HepG2 (cell line): ENCODE results near the gene ZFR. TPM values are rescaled to one million over a fixed set of nuclear protein-coding genes. Genes with fewer than 3 reads are reported as not detected.

Source experiments
- ATAC-seq: fragments of 200-7000 bp; cut with Tn5 transposase; 3 replicates; pipeline ENCODE4 v1.9.1; 2020; ENCODE audit warnings: mild to moderate bottlenecking, moderate library complexity
- BruUV-seq: library from RNA; stranded (reverse); fragments of 400-500 nt; replicated peaks from 2 replicates; lab custom pipeline; 2021; lab: Mats Ljungman, UMichigan
- CTCF ChIA-PET: fragments of 300-600 bp; formaldehyde crosslinking; extraction: SDS; loops from one replicate; lab custom pipeline; 2021; ENCODE audit warnings: low total read pairs, inconsistent platforms, low intra/inter-chr PET ratio; lab: Yijun Ruan, JAX
- POLR2A ChIA-PET: fragments of 350-600 bp; sonication (Branson Sonifier 250); formaldehyde crosslinking; loops from one replicate; lab custom pipeline; 2020; ENCODE audit warnings: antibody characterized with exemption, inconsistent platforms; lab: Yijun Ruan, JAX
- DNase-seq: peaks from one replicate; pipeline ENCODE4 v3.0.0-alpha.2; 2015; ENCODE audit warnings: low spot score
- FAIRE-seq: peaks from 3 replicates; lab custom pipeline; 2011; peaks lifted over from hg19 to GRCh38; lab: Jason Lieb, UNC
- H2AFZ ChIP-seq: one replicate; pipeline ENCODE4 v1.6.1; 2011; ENCODE audit warnings: low read length, inconsistent platforms
- H3K27ac ChIP-seq: fragments of 300-600 bp; 3 replicates; pipeline ENCODE4 v1.8.0; 2011; ENCODE audit warnings: mixed run types, mild to moderate bottlenecking, mixed read lengths, low read length, inconsistent platforms; ENCODE audit not compliant: insufficient read depth; ENCODE audit errors: extremely low read length
- H3K27me3 ChIP-seq, 2 experiments: fragments of 200-600 bp in 1 of 2; 2 replicates in 1 of 2; 3 replicates in 1 of 2; pipeline versions ENCODE4 v1.6.0 to v1.8.0; 2011; ENCODE audit warnings: low read length in 2 of 2, mild to moderate bottlenecking in 2 of 2, moderate library complexity in 2 of 2, inconsistent platforms in 1 of 2; ENCODE audit not compliant: insufficient read depth in 2 of 2, control insufficient read depth in 1 of 2
- H3K36me3 ChIP-seq, 2 experiments: fragments of 200-600 bp in 1 of 2; replicated peaks in 1 of 2; 2 replicates in 1 of 2; 3 replicates in 1 of 2; pipeline versions ENCODE4 v1.5.1 to v1.8.0; 2011; ENCODE audit warnings: low read length in 2 of 2, inconsistent platforms in 1 of 2; ENCODE audit not compliant: insufficient read depth in 2 of 2, control insufficient read depth in 1 of 2
- H3K4me1 ChIP-seq: 2 replicates; pipeline ENCODE4 v1.5.1; 2012; ENCODE audit warnings: low read length, inconsistent platforms; ENCODE audit not compliant: insufficient read depth
- H3K4me2 ChIP-seq: 2 replicates; pipeline ENCODE4 v1.6.0; 2011; ENCODE audit warnings: low read depth, low read length, inconsistent platforms
- H3K4me3 ChIP-seq, 3 experiments: fragments of 200-600 bp in 1 of 3; sonication (generic), shearing (Covaris generic) in 1 of 3; replicated peaks in 1 of 3; 2 replicates each; pipeline ENCODE4 v1.5.1; 2011 to 2016; ENCODE audit warnings: low read length in 3 of 3, inconsistent platforms in 2 of 3, low read depth in 2 of 3, mild to moderate bottlenecking in 2 of 3, control low read depth in 1 of 3, mixed read lengths in 1 of 3; ENCODE audit not compliant: insufficient read depth in 1 of 3
- H3K79me2 ChIP-seq: one replicate; pipeline ENCODE4 v1.6.1; 2011; ENCODE audit warnings: low read length, inconsistent platforms; ENCODE audit not compliant: insufficient read depth
- H3K9ac ChIP-seq: 2 replicates; pipeline ENCODE4 v1.6.0; 2011; ENCODE audit warnings: mild to moderate bottlenecking, low read depth, low read length, inconsistent platforms; ENCODE audit not compliant: insufficient read depth
- H3K9me3 ChIP-seq: 2 replicates; pipeline ENCODE4 v1.5.1; 2012; ENCODE audit warnings: mild to moderate bottlenecking, low read length
- H4K20me1 ChIP-seq: 2 replicates; pipeline ENCODE4 v1.6.0; 2011; ENCODE audit warnings: inconsistent platforms, mild to moderate bottlenecking, low read length, moderate library complexity; ENCODE audit not compliant: insufficient read depth
- GATAD2A ChIP-seq: IDR thresholded peaks from 2 replicates; pipeline ENCODE4 v1.6.1; 2016
- GTF3A ChIP-seq: sonication (generic); formaldehyde crosslinking; conservative IDR thresholded peaks from 2 replicates; pipeline ENCODE4 v1.4.0; 2020; ENCODE audit warnings: mild to moderate bottlenecking, missing genetic modification reagents
- RAD51 ChIP-seq: fragments of 450-650 bp; IDR thresholded peaks from 2 replicates; pipeline ENCODE4 v1.6.1; 2016; ENCODE audit warnings: borderline replicate concordance
- SIX4 ChIP-seq: sonication (generic); formaldehyde crosslinking; IDR thresholded peaks from 2 replicates; pipeline ENCODE4 v1.4.0; 2020; ENCODE audit warnings: missing genetic modification reagents
- SRY ChIP-seq: sonication (generic); formaldehyde crosslinking; IDR thresholded peaks from 2 replicates; pipeline ENCODE4 v1.8.0; 2022; ENCODE audit warnings: mild to moderate bottlenecking, missing genetic modification reagents
- SUZ12 ChIP-seq: fragments of 150-350 bp; IDR thresholded peaks from 2 replicates; pipeline ENCODE4 v1.6.1; 2014; ENCODE audit warnings: low read depth, low read length
- ZNF34 ChIP-seq: sonication (generic); formaldehyde crosslinking; IDR thresholded peaks from 2 replicates; pipeline ENCODE4 v1.4.0; 2020; ENCODE audit warnings: mild to moderate bottlenecking, missing genetic modification reagents, borderline replicate concordance
- ZNF496 ChIP-seq: sonication (generic); formaldehyde crosslinking; IDR thresholded peaks from 2 replicates; pipeline ENCODE4 v1.8.1; 2023; ENCODE audit warnings: mild to moderate bottlenecking, moderate library complexity, missing genetic modification reagents; ENCODE audit not compliant: insufficient replicate concordance
- ZNF768 ChIP-seq: sonication (generic); formaldehyde crosslinking; IDR thresholded peaks from 2 replicates; pipeline ENCODE4 v1.4.0; 2020; ENCODE audit warnings: missing genetic modification reagents
- WGBS: methylation state at CpG from one replicate; pipeline ENCODE4 v1.1.6; 2017; ENCODE audit warnings: low lambda C conversion rate; 5-methylcytosine and 5-hydroxymethylcytosine counted together
- in situ Hi-C: cut with HindIII; loops from 2 replicates; pipeline ENCODE4 v1.10.0; 2017; ENCODE audit warnings: low pct_unique_long_range_greater_than_20kb; ENCODE audit not compliant: extremely low pct_ligation_motif_present
- intact Hi-C: fragments of 100-400 bp; cut with micrococcal nuclease; formaldehyde crosslinking; loops from one replicate; pipeline ENCODE4 v1.10.0; 2022; ENCODE audit not compliant: unreplicated experiment
- polyA plus RNA-seq, 8 experiments: library from polyadenylated mRNA; depleted of rRNA in 3 of 8; stranded (reverse) in 7 of 8; unstranded in 1 of 8; fragments of >200 nt; fragmentation: Illumina TruSeq in 4 of 8; extraction: Trizol in 4 of 8; gene quantifications; 2 replicates each; pipeline versions ENCODE4 v1.2.1 to v1.2.3, GENCODE V29; 2011 to 2016; ENCODE audit warnings: low read depth in 4 of 8, missing spikeins in 1 of 8, mixed read lengths in 1 of 8; ENCODE audit not compliant: insufficient read depth in 1 of 8
- total RNA-seq, 5 experiments: library from RNA; depleted of rRNA; stranded (reverse); fragments of >200 nt; fragmentation: Illumina TruSeq; extraction: Trizol; gene quantifications; 2 replicates each; pipeline ENCODE4 v1.2.3, GENCODE V29; 2016; ENCODE audit warnings: low read depth in 1 of 5
- TF ChIP-seq, protein P1 (sequence below): sonication (generic); formaldehyde crosslinking; IDR thresholded peaks from 2 replicates; pipeline ENCODE4 v1.5.0; 2020; ENCODE audit warnings: missing genetic modification reagents
- TF ChIP-seq, protein P2 (sequence below): sonication (generic); formaldehyde crosslinking; IDR thresholded peaks from 2 replicates; pipeline ENCODE4 v1.4.0; 2020; ENCODE audit warnings: mild to moderate bottlenecking, low read depth, missing genetic modification reagents
- TF ChIP-seq, protein P3 (sequence below): sonication (generic); formaldehyde crosslinking; IDR thresholded peaks from 2 replicates; pipeline ENCODE4 v1.8.1; 2022; ENCODE audit warnings: low read depth, mild to moderate bottlenecking, missing genetic modification reagents
- TF ChIP-seq, protein P4 (sequence below): IDR thresholded peaks from 2 replicates; pipeline ENCODE4 v1.4.0; 2020; ENCODE audit warnings: mild to moderate bottlenecking, missing genetic modification reagents

Gene ZFR
- total and polyA plus RNA-seq, 2 of the 13 experiments (the other 11 are each of a cell fraction or from before 2014, with no cell fraction given) = 89.0 to 92.8 TPM

DNA sequence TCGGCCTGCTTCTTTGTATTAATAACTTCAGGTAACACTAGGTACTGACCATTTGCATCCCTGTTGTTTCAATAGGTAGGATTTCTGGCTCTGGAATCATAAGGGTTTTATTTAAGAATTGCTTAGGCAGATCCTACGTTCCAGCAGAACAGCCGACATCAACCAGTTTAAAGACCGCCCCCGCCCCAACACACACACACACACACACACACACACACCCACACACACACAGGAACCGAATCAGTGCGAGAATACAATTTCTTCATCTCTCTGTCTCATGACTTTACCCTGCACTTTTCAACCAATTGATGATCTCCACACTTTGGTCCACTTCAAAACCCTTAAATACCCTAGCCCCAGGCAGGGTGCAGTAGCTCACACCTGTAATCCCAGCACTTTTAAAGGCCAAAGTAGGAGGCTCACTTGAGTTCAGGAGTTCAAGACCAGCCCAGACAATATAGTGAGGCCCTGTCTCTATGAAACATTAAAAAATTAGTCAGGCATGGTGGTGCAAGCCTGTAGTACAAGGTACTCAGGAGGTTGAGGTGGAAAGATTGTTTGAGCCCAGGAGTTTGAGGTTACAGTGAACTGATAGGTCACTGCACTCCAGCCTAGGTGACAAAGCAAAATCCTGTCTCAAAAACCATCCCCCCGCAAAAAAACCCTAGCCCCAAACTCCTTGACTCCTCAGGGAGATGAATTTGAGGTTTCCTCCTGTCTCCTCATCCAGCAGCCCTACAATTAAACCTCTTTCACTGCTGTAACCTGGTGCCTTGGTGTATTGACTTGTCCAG is 129.1 kb downstream of the ZFR start (continued):
- TF ChIP-seq ZNF768 (CRISPR knock-in tag) (no peak), ZNF34 (CRISPR knock-in tag) (no peak), GATAD2A (CRISPR knock-in tag) (no peak), RAD51 (no peak)
- TF ChIP-seq, protein P1, sequence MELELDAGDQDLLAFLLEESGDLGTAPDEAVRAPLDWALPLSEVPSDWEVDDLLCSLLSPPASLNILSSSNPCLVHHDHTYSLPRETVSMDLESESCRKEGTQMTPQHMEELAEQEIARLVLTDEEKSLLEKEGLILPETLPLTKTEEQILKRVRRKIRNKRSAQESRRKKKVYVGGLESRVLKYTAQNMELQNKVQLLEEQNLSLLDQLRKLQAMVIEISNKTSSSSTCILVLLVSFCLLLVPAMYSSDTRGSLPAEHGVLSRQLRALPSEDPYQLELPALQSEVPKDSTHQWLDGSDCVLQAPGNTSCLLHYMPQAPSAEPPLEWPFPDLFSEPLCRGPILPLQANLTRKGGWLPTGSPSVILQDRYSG (CRISPR knock-in tag) = no peak
- TF ChIP-seq, all 625 proteins: peak for 5

DNA sequence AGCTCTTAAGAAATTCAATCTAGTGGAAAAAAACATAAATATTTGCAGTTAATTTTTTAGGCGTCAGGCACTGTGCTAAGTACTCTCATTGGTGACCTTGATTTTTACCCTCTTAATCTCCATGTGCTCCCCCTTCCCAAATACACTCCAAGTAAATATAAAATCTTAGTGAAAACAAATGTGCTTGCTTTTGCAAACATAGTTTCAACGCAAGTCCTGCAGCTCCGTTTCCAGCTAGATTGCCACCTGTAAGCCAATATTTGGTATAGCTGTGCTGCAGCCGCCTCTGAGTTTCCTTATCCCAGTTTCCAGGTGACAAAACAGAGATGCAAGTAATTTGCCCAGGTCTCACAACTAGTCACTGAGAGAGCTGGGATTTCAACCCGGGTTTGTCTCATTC is 129.9 kb downstream of the ZFR start:
- Histone ChIP-seq H3K4me3 (peak overlapping the region; percentile 3 to 74 (median 36); a peak in 4 of 6 replicates), H3K9ac (peak overlapping the region; percentile 30; the same call in 1 of the 2 replicates), H3K36me3 (no peaks in the 10 kb centered on the region), H3K79me2 (peaks cover 30% of the 10 kb centered on the region), H4K20me1 (0 out of 2 replicates have a peak, but pooled peaks cover 12% of the 10 kb centered on the region), H3K27me3 (no peaks in the 10 kb centered on the region), H3K4me1 (peaks cover 66% of the 10 kb centered on the region), H2AFZ (no peak overlapping the region), H3K27ac (peak overlapping the region; percentile 95), H3K4me2 (peak overlapping the region; percentile 46), H3K9me3 (no peaks in the 10 kb centered on the region)
- DNase-seq (peak; percentile 65), ATAC-seq (no peak), FAIRE-seq (peak; percentile 77)
- BruUV-seq = TSS peak; percentile 66
- intact Hi-C loops = loop anchor here (2.0 to 5.0 kb wide), 4 partner anchors 16 to 258 kb away; partner anchors contain the start of gene GOLPH3
- WGBS = 1% methylated on average over 5 of the region's 5 CpGs
- in situ Hi-C loops = loop anchor here (5.0 kb wide), 1 partner anchor 77 kb away; no protein-coding TSS in a partner anchor
- ChIA-PET CTCF (no interaction called here), POLR2A (interaction anchor here (1.9 to 3.7 kb wide), 3 partner anchors 10 to 81 kb away, joined by 5 to 32 read pairs (median 28); no protein-coding TSS in a partner anchor)
- TF ChIP-seq ZNF34 (CRISPR knock-in tag) = no peak
- TF ChIP-seq SUZ12 = no peak
- TF ChIP-seq SRY (CRISPR knock-in tag) = no peak
- no peak for TF ChIP-seq GTF3A
- TF ChIP-seq SIX4 (CRISPR knock-in tag) = no peak
- TF ChIP-seq, protein P2, sequence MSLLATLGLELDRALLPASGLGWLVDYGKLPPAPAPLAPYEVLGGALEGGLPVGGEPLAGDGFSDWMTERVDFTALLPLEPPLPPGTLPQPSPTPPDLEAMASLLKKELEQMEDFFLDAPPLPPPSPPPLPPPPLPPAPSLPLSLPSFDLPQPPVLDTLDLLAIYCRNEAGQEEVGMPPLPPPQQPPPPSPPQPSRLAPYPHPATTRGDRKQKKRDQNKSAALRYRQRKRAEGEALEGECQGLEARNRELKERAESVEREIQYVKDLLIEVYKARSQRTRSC (CRISPR knock-in tag) = no peak
- TF ChIP-seq ZNF496 (CRISPR knock-in tag) = no peak
- TF ChIP-seq, protein P3, sequence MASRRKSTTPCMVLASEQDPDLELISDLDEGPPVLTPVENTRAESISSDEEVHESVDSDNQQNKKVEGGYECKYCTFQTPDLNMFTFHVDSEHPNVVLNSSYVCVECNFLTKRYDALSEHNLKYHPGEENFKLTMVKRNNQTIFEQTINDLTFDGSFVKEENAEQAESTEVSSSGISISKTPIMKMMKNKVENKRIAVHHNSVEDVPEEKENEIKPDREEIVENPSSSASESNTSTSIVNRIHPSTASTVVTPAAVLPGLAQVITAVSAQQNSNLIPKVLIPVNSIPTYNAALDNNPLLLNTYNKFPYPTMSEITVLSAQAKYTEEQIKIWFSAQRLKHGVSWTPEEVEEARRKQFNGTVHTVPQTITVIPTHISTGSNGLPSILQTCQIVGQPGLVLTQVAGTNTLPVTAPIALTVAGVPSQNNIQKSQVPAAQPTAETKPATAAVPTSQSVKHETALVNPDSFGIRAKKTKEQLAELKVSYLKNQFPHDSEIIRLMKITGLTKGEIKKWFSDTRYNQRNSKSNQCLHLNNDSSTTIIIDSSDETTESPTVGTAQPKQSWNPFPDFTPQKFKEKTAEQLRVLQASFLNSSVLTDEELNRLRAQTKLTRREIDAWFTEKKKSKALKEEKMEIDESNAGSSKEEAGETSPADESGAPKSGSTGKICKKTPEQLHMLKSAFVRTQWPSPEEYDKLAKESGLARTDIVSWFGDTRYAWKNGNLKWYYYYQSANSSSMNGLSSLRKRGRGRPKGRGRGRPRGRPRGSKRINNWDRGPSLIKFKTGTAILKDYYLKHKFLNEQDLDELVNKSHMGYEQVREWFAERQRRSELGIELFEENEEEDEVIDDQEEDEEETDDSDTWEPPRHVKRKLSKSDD (CRISPR knock-in tag) = no peak
- TF ChIP-seq, protein P4, sequence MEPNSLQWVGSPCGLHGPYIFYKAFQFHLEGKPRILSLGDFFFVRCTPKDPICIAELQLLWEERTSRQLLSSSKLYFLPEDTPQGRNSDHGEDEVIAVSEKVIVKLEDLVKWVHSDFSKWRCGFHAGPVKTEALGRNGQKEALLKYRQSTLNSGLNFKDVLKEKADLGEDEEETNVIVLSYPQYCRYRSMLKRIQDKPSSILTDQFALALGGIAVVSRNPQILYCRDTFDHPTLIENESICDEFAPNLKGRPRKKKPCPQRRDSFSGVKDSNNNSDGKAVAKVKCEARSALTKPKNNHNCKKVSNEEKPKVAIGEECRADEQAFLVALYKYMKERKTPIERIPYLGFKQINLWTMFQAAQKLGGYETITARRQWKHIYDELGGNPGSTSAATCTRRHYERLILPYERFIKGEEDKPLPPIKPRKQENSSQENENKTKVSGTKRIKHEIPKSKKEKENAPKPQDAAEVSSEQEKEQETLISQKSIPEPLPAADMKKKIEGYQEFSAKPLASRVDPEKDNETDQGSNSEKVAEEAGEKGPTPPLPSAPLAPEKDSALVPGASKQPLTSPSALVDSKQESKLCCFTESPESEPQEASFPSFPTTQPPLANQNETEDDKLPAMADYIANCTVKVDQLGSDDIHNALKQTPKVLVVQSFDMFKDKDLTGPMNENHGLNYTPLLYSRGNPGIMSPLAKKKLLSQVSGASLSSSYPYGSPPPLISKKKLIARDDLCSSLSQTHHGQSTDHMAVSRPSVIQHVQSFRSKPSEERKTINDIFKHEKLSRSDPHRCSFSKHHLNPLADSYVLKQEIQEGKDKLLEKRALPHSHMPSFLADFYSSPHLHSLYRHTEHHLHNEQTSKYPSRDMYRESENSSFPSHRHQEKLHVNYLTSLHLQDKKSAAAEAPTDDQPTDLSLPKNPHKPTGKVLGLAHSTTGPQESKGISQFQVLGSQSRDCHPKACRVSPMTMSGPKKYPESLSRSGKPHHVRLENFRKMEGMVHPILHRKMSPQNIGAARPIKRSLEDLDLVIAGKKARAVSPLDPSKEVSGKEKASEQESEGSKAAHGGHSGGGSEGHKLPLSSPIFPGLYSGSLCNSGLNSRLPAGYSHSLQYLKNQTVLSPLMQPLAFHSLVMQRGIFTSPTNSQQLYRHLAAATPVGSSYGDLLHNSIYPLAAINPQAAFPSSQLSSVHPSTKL = peak; percentile 90
